ENCODE results near the gene LIX1L.
A peak's percentile ranks its signal among the peaks of the same experiment; 100 is the strongest.

LIX1L gene
- total RNA-seq = 38.0 to 56.4 reads per million in 2 donors

- DNase-seq = peak; percentile 84 to 98 (median 93)
Measured at GRCh38 chr1:145957443-145958319, at the start of gene LIX1L. TSS of gene LIX1L (minus strand) at chr1:145958017. CDS start at chr1:145957927, 90 bp downstream.

GRCh38 chr1:146001709-146002108, 43.9 kb upstream of the LIX1L start:
- DNase-seq = no peak

GRCh38 chr1:145999321-146000024, 41.7 kb upstream of the LIX1L start:
- DNase-seq = peak in 2 of 5 experiments; percentile 44 to 88

- DNase-seq = no peak
Measured at GRCh38 chr1:145997718-145998023, 39.9 kb upstream of the LIX1L start.

- DNase-seq = peak in 4 of 5 experiments; percentile 21 to 92 (median 58)
Measured at GRCh38 chr1:145997016-145997717, 39.4 kb upstream of the LIX1L start.

- DNase-seq = peak; percentile 76 to 99 (median 87)
Measured at GRCh38 chr1:145996433-145997015, 38.7 kb upstream of the LIX1L start, which contains the start of gene TXNIP. TSS of gene TXNIP (minus strand) at chr1:145996579. CDS start at chr1:145996266, 313 bp downstream.

GRCh38 chr1:145995964-145996432, 38.2 kb upstream of the LIX1L start:
- peak in 1 of 5 experiments; percentile 39 for DNase-seq

GRCh38 chr1:145995148-145995881, 37.5 kb upstream of the LIX1L start:
- DNase-seq = peak in 1 of 5 experiments; percentile 39

GRCh38 chr1:145994391-145995120, 36.7 kb upstream of the LIX1L start:
- DNase-seq = peak in 1 of 5 experiments; percentile 66

- no peak for DNase-seq
Measured at GRCh38 chr1:145993618-145994390, 36.0 kb upstream of the LIX1L start.

GRCh38 chr1:145992958-145993617, 35.3 kb upstream of the LIX1L start:
- no peak for DNase-seq

GRCh38 chr1:145992502-145992936, 34.7 kb upstream of the LIX1L start:
- peak in 1 of 5 experiments; percentile 28 for DNase-seq

- peak in 1 of 5 experiments; percentile 58 for DNase-seq
Measured at GRCh38 chr1:145991735-145992412, 34.1 kb upstream of the LIX1L start.

- DNase-seq = peak in 2 of 5 experiments; percentile 17 to 51
Measured at GRCh38 chr1:145990249-145990855, 32.5 kb upstream of the LIX1L start.

- no peak for DNase-seq
Measured at GRCh38 chr1:145988773-145989172, 31.0 kb upstream of the LIX1L start.

- no peak for DNase-seq
Measured at GRCh38 chr1:145987926-145988325, 30.1 kb upstream of the LIX1L start.

- no peak for DNase-seq
Measured at GRCh38 chr1:145986551-145986950, 28.7 kb upstream of the LIX1L start.

Measured in T-helper 2 cell (primary cell).